GM23338 (cell line): Measurements from ENCODE around the gene CR2. TPM values are rescaled to one million over a fixed set of nuclear protein-coding genes. Genes with fewer than 3 reads are reported as not detected.

Experiments
- ATAC-seq: fragments of 200-7000 bp; cut with Tn5 transposase; 3 replicates; pipeline ENCODE4 v1.9.1; 2020
- DNase-seq: peaks from one replicate; pipeline ENCODE4 v3.0.0-alpha.2; 2015; ENCODE audit warnings: low spot score
- H2AFZ ChIP-seq: fragments of 200-600 bp; sonication (generic); 2 replicates; pipeline ENCODE4 v1.8.0; 2016; ENCODE audit warnings: antibody characterized with exemption, mild to moderate bottlenecking, moderate library complexity
- H3F3A ChIP-seq: fragments of 200-600 bp; sonication (generic); replicated peaks from 2 replicates; pipeline ENCODE4 v1.8.0; 2017; ENCODE audit warnings: antibody characterized with exemption, mixed run types, low read depth
- H3K27ac ChIP-seq: fragments of 200-600 bp; sonication (generic); 2 replicates; pipeline ENCODE4 v1.6.1; 2016; ENCODE audit warnings: low read depth
- H3K27me3 ChIP-seq: fragments of 200-600 bp; sonication (generic); 2 replicates; pipeline ENCODE4 v1.8.0; 2016; ENCODE audit warnings: mild to moderate bottlenecking, mixed run types, moderate library complexity; ENCODE audit not compliant: insufficient read depth
- H3K36me3 ChIP-seq: fragments of 200-600 bp; sonication (generic); 2 replicates; pipeline ENCODE4 v1.8.0; 2016; ENCODE audit warnings: mild to moderate bottlenecking; ENCODE audit not compliant: insufficient read depth
- H3K4me1 ChIP-seq: fragments of 200-600 bp; sonication (generic); 2 replicates; pipeline ENCODE4 v1.8.0; 2016; ENCODE audit warnings: mild to moderate bottlenecking, moderate library complexity; ENCODE audit not compliant: insufficient read depth
- H3K4me2 ChIP-seq: fragments of 200-600 bp; sonication (generic); 2 replicates; pipeline ENCODE4 v1.7.1; 2017; ENCODE audit warnings: mixed run types
- H3K4me3 ChIP-seq: fragments of 200-600 bp; sonication (generic); 2 replicates; pipeline ENCODE4 v1.6.1; 2016; ENCODE audit warnings: mixed run types
- H3K79me2 ChIP-seq: fragments of 200-600 bp; sonication (generic); replicated peaks from 2 replicates; pipeline ENCODE4 v1.8.0; 2017; ENCODE audit warnings: mild to moderate bottlenecking; ENCODE audit not compliant: insufficient read depth
- H3K9me2 ChIP-seq: fragments of 200-600 bp; sonication (generic); 2 replicates; pipeline ENCODE4 v1.8.0; 2017; ENCODE audit not compliant: insufficient read depth
- H4K20me1 ChIP-seq: fragments of 200-600 bp; sonication (generic); replicated peaks from 2 replicates; pipeline ENCODE4 v1.8.0; 2017; ENCODE audit warnings: mild to moderate bottlenecking; ENCODE audit not compliant: insufficient read depth
- H3K27ac Mint-ChIP-seq: 2 replicates; pipeline ENCODE4 v1.8.0; 2020; ENCODE audit warnings: inconsistent platforms, mild to moderate bottlenecking, moderate library complexity, mixed read lengths
- H3K27me3 Mint-ChIP-seq: 3 replicates; pipeline ENCODE4 v1.8.0; 2022; ENCODE audit warnings: low read depth, mild to moderate bottlenecking, moderate library complexity, mixed read lengths, inconsistent platforms; ENCODE audit not compliant: insufficient read depth, poor library complexity
- H3K36me3 Mint-ChIP-seq: 3 replicates; pipeline ENCODE4 v1.8.0; 2021; ENCODE audit warnings: low read depth, mild to moderate bottlenecking, inconsistent platforms, moderate library complexity, mixed read lengths
- H3K4me1 Mint-ChIP-seq: 3 replicates; pipeline ENCODE4 v1.8.0; 2020; ENCODE audit warnings: mild to moderate bottlenecking, inconsistent platforms, mixed read lengths
- H3K4me3 Mint-ChIP-seq: 3 replicates; pipeline ENCODE4 v1.8.0; 2021; ENCODE audit warnings: moderate library complexity, mild to moderate bottlenecking, inconsistent platforms, mixed read lengths
- H3K9me3 Mint-ChIP-seq: 3 replicates; pipeline ENCODE4 v1.8.0; 2020; ENCODE audit warnings: moderate library complexity, mild to moderate bottlenecking, inconsistent platforms, mixed read lengths
- CREB1 ChIP-seq: fragments of 250-450 bp; sonication (Bioruptor Pico); IDR thresholded peaks from 2 replicates; pipeline ENCODE4 v1.5.0; 2020; ENCODE audit warnings: low read depth, mild to moderate bottlenecking, moderate library complexity
- CTCF ChIP-seq, 2 experiments: fragments of 200-600 bp in 1 of 2; sonication (generic) in 1 of 2; conservative IDR thresholded peaks; 2 replicates each; pipeline versions ENCODE4 v1.5.1 to v1.6.1; 2016 to 2017; ENCODE audit warnings: antibody characterized with exemption in 2 of 2, low read depth in 2 of 2, mild to moderate bottlenecking in 2 of 2, moderate library complexity in 1 of 2
- ETS1 ChIP-seq: IDR thresholded peaks from 2 replicates; pipeline ENCODE4 v1.6.1; 2016; ENCODE audit warnings: antibody characterized with exemption
- EZH2 ChIP-seq: fragments of 200-600 bp; sonication (generic); IDR thresholded peaks from one replicate; pipeline ENCODE4 v1.8.0; 2017; ENCODE audit warnings: antibody characterized with exemption, mild to moderate bottlenecking, low read depth; ENCODE audit not compliant: unreplicated experiment
- EZH2phosphoT487 ChIP-seq: fragments of 200-600 bp; sonication (generic); IDR thresholded peaks from one replicate; pipeline ENCODE4 v1.8.1; 2018; ENCODE audit warnings: antibody characterized with exemption; ENCODE audit not compliant: unreplicated experiment
- JUNB ChIP-seq: IDR thresholded peaks from one replicate; pipeline ENCODE4 v1.6.1; 2016; ENCODE audit warnings: antibody characterized with exemption; ENCODE audit not compliant: unreplicated experiment
- NANOG ChIP-seq: IDR thresholded peaks from 2 replicates; pipeline ENCODE4 v1.6.1; 2016; ENCODE audit warnings: antibody characterized with exemption, borderline replicate concordance
- POLR2AphosphoS5 ChIP-seq: IDR thresholded peaks from 2 replicates; pipeline ENCODE4 v1.6.1; 2016; ENCODE audit warnings: antibody characterized with exemption, low read depth
- REST ChIP-seq: IDR thresholded peaks from one replicate; pipeline ENCODE4 v1.6.1; 2018; ENCODE audit warnings: antibody characterized with exemption; ENCODE audit not compliant: unreplicated experiment
- ZNF114 ChIP-seq: fragments of 250-450 bp; sonication (Bioruptor Pico); IDR thresholded peaks from 2 replicates; pipeline ENCODE4 v1.5.0; 2020; ENCODE audit warnings: mild to moderate bottlenecking, moderate library complexity
- ZNF331 ChIP-seq: fragments of 250-450 bp; sonication (Bioruptor Pico); IDR thresholded peaks from 2 replicates; pipeline ENCODE4 v1.5.0; 2020; ENCODE audit warnings: low read depth, mild to moderate bottlenecking, moderate library complexity
- polyA plus RNA-seq: library from polyadenylated mRNA; unstranded; fragments of >200 nt; fragmentation: Nextera tagmentation; extraction: Ambion mirVana; gene quantifications from 2 replicates; pipeline ENCODE4 v1.2.1, GENCODE V29; 2016
- total RNA-seq: library from RNA; depleted of rRNA; stranded (reverse); fragments of >200 nt; shearing (Covaris generic); gene quantifications from 2 replicates; pipeline ENCODE4 v1.2.3, GENCODE V29; 2014

CR2 gene
- total and polyA plus RNA-seq, 2 experiments from 2014 or later: 2.7 to 5.4 TPM

GRCh38 chr1:207503950-207504349 lies 49.8 kb downstream of the CR2 start:
- Histone ChIP-seq H3F3A (no peaks in the 10 kb centered on the region), H3K9me2 (peaks cover 3% of the 10 kb centered on the region; the same call in 1 of the 2 replicates), H3K4me2 (no peak overlapping the region), H3K27me3 (no peaks in the 10 kb centered on the region), H2AFZ (no peak overlapping the region; the same call in 1 of the 2 replicates), H3K4me1 (no peaks in the 10 kb centered on the region), H3K27ac (no peak overlapping the region), H3K36me3 (no peaks in the 10 kb centered on the region), H4K20me1 (no peaks in the 10 kb centered on the region), H3K79me2 (no peaks in the 10 kb centered on the region), H3K4me3 (no peak overlapping the region)
- no peak for TF ChIP-seq POLR2AphosphoS5
- TF ChIP-seq ETS1: no peak
- no peak for TF ChIP-seq EZH2
- TF ChIP-seq REST: no peak
- no peak for TF ChIP-seq JUNB
- no peak for TF ChIP-seq CTCF (conservative IDR thresholded peaks at IDR 0.05; ENCODE audit: low read depth in 2 of 2)
- no peak for TF ChIP-seq CREB1 (CRISPR knock-in tag)
- no peak for TF ChIP-seq EZH2phosphoT487
- no peak for TF ChIP-seq ZNF114 (CRISPR knock-in tag)
- no peaks in the 10 kb centered on the region for H3K9me3 Mint-ChIP-seq
- ATAC-seq: no peak
- H3K4me1 Mint-ChIP-seq: no peaks in the 10 kb centered on the region
- no peaks in the 10 kb centered on the region for H3K27me3 Mint-ChIP-seq
- H3K4me3 Mint-ChIP-seq: no peak overlapping the region
- no peaks in the 10 kb centered on the region for H3K36me3 Mint-ChIP-seq
- no peak overlapping the region for H3K27ac Mint-ChIP-seq
- DNase-seq: no peak

- Histone ChIP-seq H3K36me3 (no peaks in the 10 kb centered on the region), H3K27me3 (no peaks in the 10 kb centered on the region), H3K27ac (no peak overlapping the region), H3K4me2 (no peak overlapping the region), H3K4me1 (no peaks in the 10 kb centered on the region), H3K79me2 (no peaks in the 10 kb centered on the region), H3K9me2 (peaks cover 3% of the 10 kb centered on the region; the same call in 1 of the 2 replicates), H3K4me3 (no peak overlapping the region), H3F3A (no peaks in the 10 kb centered on the region), H4K20me1 (no peaks in the 10 kb centered on the region), H2AFZ (no peak overlapping the region)
- no peaks in the 10 kb centered on the region for H3K36me3 Mint-ChIP-seq
- no peak overlapping the region for H3K27ac Mint-ChIP-seq
- no peaks in the 10 kb centered on the region for H3K27me3 Mint-ChIP-seq
- DNase-seq (no peak), ATAC-seq (no peak)
- TF ChIP-seq ETS1: no peak
- no peak for TF ChIP-seq NANOG
- TF ChIP-seq EZH2phosphoT487: no peak
- no peak for TF ChIP-seq ZNF331 (CRISPR knock-in tag)
- no peaks in the 10 kb centered on the region for H3K4me1 Mint-ChIP-seq
- H3K9me3 Mint-ChIP-seq: no peaks in the 10 kb centered on the region
- no peak overlapping the region for H3K4me3 Mint-ChIP-seq
Observed at GRCh38 chr1:207504438-207504837, 50.3 kb downstream of the CR2 start.
